ENCODE data around the gene PHF23.

DNA sequence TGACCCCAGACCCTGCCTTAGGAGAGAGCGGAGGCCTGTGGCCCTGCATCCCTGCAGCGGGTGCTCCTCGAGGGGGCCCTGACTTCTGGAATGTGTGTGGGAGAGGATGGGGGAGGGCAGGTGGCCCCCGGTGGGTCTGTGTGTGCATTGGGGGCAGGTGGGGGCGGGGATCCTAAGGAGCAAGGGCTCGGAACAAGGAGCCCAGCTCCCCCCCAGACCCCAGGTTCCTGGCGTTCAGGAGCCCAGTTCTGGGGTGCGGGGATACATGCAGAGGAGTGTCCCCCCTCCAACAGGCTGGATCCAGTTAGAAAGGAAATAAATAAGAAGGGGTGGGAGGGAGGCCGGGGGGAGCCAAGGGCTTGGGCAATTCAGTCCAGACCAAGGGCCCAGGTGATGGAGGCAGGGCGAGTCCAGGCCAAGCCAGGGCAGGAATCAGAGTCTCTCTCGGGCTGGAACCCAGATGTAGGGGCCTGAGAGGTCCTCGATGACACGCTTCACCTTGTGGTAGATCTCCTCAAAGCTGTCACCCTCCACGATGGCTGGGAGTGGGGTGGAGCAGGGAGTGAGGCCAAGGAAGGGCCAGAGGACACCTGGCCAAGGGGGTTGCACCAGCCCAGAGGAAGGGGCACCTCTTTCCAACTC lies 48.9 kb downstream of the PHF23 start:
- TF ChIP-seq, protein P1, sequence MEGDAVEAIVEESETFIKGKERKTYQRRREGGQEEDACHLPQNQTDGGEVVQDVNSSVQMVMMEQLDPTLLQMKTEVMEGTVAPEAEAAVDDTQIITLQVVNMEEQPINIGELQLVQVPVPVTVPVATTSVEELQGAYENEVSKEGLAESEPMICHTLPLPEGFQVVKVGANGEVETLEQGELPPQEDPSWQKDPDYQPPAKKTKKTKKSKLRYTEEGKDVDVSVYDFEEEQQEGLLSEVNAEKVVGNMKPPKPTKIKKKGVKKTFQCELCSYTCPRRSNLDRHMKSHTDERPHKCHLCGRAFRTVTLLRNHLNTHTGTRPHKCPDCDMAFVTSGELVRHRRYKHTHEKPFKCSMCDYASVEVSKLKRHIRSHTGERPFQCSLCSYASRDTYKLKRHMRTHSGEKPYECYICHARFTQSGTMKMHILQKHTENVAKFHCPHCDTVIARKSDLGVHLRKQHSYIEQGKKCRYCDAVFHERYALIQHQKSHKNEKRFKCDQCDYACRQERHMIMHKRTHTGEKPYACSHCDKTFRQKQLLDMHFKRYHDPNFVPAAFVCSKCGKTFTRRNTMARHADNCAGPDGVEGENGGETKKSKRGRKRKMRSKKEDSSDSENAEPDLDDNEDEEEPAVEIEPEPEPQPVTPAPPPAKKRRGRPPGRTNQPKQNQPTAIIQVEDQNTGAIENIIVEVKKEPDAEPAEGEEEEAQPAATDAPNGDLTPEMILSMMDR (IDR thresholded peaks at IDR 0.05), result no peak
- no peak for TF ChIP-seq POLR2A (IDR thresholded peaks at IDR 0.05)
